ENCODE measurements around the gene MRPL10.

- no peak for TF ChIP-seq CTCF (IDR thresholded peaks at IDR 0.05)
- no peak for TF ChIP-seq ZFX (IDR thresholded peaks at IDR 0.05; ENCODE audit: borderline replicate concordance)
Measured at GRCh38 chr17:47879776-47880454, 48.6 kb upstream of the MRPL10 start.

Measured in 22Rv1 (cell line).